ENCODE data around the gene RTEL1.

DNA sequence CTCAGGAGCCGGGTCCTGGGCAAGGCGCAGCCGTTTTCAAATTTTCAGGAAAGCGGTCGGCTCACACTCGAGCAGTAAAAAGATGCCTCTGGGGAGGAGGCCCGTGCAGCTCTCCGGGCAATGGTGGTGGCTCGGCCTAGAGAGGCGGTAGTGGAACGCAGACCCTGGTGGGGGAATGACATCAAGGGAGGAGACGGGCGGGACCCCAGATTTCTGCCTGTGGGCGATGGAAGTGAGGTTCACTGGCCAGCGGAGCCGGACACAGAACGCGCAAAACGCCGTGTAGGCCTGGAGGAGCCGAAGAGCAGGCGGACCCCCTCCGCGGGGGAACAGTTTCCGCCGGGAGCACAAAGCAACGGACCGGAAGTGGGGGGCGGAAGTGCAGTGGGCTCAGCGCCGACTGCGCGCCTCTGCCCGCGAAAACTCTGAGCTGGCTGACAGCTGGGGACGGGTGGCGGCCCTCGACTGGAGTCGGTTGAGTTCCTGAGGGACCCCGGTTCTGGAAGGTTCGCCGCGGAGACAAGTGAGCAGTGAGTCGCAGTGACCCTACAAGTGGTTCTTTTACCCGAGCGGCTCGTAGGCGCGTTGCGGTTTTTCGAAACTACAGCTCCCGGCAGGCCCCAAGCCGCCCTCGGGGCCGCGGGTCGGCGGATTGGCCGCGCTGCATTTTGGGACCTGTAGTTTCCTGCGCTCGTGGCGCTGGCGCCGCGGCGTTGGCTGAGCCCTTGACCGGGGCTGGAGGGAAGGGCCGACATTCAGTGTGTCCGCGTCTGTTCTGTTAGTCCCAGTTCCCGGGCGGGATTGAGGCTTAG lies at the start of gene RTEL1:
- TF ChIP-seq, protein P1, sequence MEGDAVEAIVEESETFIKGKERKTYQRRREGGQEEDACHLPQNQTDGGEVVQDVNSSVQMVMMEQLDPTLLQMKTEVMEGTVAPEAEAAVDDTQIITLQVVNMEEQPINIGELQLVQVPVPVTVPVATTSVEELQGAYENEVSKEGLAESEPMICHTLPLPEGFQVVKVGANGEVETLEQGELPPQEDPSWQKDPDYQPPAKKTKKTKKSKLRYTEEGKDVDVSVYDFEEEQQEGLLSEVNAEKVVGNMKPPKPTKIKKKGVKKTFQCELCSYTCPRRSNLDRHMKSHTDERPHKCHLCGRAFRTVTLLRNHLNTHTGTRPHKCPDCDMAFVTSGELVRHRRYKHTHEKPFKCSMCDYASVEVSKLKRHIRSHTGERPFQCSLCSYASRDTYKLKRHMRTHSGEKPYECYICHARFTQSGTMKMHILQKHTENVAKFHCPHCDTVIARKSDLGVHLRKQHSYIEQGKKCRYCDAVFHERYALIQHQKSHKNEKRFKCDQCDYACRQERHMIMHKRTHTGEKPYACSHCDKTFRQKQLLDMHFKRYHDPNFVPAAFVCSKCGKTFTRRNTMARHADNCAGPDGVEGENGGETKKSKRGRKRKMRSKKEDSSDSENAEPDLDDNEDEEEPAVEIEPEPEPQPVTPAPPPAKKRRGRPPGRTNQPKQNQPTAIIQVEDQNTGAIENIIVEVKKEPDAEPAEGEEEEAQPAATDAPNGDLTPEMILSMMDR (IDR thresholded peaks at IDR 0.05) = no peak
- TF ChIP-seq POLR2A (IDR thresholded peaks at IDR 0.05) = no peak

All from right lobe of liver (tissue), 4 donors.